Measurements from ENCODE around the gene VKORC1. TPM values are rescaled to one million over a fixed set of nuclear protein-coding genes. Genes with fewer than 3 reads are reported as not detected.

Gene VKORC1
- total RNA-seq, 1 donor, result 147 TPM

DNA sequence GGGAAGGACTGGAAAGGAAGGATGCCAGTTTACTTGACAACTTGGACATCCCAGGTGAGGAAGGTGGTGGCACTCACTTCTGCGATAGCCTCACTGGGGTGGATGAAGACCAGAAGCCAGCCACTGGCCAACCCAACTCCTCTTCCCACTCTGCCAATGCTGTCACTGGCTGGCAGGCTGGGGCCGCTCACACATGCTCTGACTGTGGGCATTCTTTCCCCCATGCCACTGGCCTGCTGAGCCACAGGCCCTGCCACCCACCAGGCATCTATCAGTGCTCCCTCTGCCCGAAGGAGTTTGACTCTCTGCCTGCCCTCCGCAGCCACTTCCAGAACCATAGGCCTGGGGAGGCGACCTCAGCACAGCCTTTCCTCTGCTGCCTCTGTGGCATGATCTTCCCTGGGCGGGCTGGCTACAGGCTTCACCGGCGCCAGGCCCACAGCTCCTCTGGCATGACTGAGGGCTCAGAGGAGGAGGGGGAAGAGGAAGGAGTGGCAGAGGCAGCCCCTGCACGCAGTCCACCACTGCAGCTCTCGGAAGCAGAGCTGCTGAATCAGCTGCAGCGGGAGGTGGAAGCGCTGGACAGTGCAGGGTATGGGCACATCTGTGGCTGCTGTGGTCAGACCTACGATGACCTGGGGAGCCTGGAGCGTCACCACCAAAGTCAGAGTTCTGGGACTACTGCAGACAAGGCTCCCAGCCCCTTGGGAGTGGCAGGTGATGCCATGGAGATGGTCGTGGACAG is 15.8 kb downstream of the VKORC1 start:
- Histone ChIP-seq H3K36me3 (ENCODE audit: insufficient read depth, low read length) (peaks cover 42% of the 10 kb centered on the region), H3K9me3 (ENCODE audit: low read depth, low read length) (no peaks in the 10 kb centered on the region), H3K4me3 (ENCODE audit: insufficient read depth, low read length) (no peak overlapping the region), H4K20me1 (ENCODE audit: insufficient read depth, low read length) (peaks cover 5% of the 10 kb centered on the region), H3K79me2 (ENCODE audit: insufficient read depth, low read length) (peaks cover 81% of the 10 kb centered on the region), H3K4me1 (ENCODE audit: insufficient read depth, low read length) (peaks cover 8% of the 10 kb centered on the region), H3K27me3 (ENCODE audit: insufficient read depth, low read length) (no peaks in the 10 kb centered on the region), H3K27ac (ENCODE audit: low read depth, low read length) (no peak overlapping the region), H2AFZ (ENCODE audit: low read length) (no peak overlapping the region), H3K4me2 (ENCODE audit: insufficient read depth, low read length) (no peak overlapping the region)
- no peak for TF ChIP-seq CTCF (IDR thresholded peaks at IDR 0.05; ENCODE audit: extremely low read depth, low read depth, low read length)
- DNase-seq (ENCODE audit: insufficient read length, low spot score, missing footprints), result peak; percentile 71

DNA sequence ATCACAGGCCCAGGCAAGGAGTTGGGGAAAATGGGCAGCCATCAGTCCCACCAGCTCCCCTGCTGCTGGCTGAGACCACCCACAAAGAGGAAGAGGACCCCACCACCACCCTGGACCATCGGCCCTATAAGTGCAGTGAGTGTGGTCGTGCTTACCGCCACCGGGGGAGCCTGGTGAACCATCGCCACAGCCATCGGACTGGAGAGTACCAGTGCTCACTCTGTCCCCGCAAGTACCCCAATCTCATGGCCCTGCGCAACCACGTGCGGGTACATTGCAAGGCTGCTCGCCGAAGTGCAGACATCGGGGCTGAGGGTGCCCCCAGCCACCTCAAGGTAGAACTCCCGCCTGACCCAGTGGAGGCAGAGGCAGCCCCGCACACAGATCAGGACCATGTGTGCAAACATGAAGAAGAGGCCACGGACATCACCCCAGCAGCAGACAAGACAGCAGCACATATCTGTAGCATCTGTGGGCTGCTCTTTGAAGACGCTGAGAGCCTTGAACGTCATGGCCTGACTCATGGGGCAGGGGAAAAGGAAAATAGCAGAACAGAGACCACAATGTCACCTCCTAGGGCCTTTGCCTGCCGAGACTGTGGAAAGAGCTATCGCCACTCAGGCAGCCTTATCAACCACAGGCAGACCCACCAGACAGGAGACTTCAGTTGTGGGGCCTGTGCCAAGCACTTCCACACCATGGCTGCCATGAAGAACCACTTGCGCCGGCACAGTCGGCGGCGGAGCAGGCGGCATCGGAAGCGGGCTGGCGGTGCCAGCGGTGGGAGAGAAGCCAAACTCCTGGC is 16.8 kb downstream of the VKORC1 start:
- no peaks in the 10 kb centered on the region for H3K9me3 ChIP-seq (ENCODE audit: low read depth, low read length)
- H4K20me1 ChIP-seq (ENCODE audit: insufficient read depth, low read length), result peaks cover 5% of the 10 kb centered on the region
- H3K4me3 ChIP-seq (ENCODE audit: insufficient read depth, low read length), result no peak overlapping the region
- H3K4me1 ChIP-seq (ENCODE audit: insufficient read depth, low read length), result peaks cover 8% of the 10 kb centered on the region
- peaks cover 41% of the 10 kb centered on the region for H3K36me3 ChIP-seq (ENCODE audit: insufficient read depth, low read length)
- H3K27ac ChIP-seq (ENCODE audit: low read depth, low read length), result no peak overlapping the region
- DNase-seq (ENCODE audit: insufficient read length, low spot score, missing footprints), result peak; percentile 83
- H3K4me2 ChIP-seq (ENCODE audit: insufficient read depth, low read length), result no peak overlapping the region
- no peak overlapping the region for H2AFZ ChIP-seq (ENCODE audit: low read length)
- no peaks in the 10 kb centered on the region for H3K27me3 ChIP-seq (ENCODE audit: insufficient read depth, low read length)
- TF ChIP-seq CTCF (IDR thresholded peaks at IDR 0.05; ENCODE audit: extremely low read depth, low read depth, low read length), result no peak
- H3K79me2 ChIP-seq (ENCODE audit: insufficient read depth, low read length), result peaks cover 80% of the 10 kb centered on the region

DNA sequence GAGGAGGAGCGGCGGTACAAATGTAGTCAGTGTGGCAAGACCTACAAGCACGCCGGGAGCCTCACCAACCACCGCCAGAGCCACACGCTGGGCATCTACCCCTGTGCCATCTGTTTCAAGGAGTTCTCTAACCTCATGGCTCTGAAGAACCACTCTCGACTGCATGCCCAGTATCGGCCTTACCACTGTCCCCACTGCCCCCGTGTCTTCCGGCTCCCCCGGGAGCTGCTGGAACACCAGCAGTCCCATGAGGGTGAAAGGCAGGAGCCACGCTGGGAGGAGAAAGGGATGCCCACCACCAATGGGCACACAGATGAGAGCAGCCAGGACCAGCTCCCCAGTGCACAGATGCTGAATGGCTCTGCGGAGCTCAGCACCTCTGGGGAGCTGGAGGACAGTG is 17.6 kb downstream of the VKORC1 start:
- no peak overlapping the region for H3K4me3 ChIP-seq (ENCODE audit: insufficient read depth, low read length)
- no peak overlapping the region for H2AFZ ChIP-seq (ENCODE audit: low read length)
- DNase-seq (ENCODE audit: insufficient read length, low spot score, missing footprints), result peak; percentile 52
- H4K20me1 ChIP-seq (ENCODE audit: insufficient read depth, low read length), result peaks cover 5% of the 10 kb centered on the region
- no peak for TF ChIP-seq CTCF (IDR thresholded peaks at IDR 0.05; ENCODE audit: extremely low read depth, low read depth, low read length)
- H3K79me2 ChIP-seq (ENCODE audit: insufficient read depth, low read length), result peaks cover 82% of the 10 kb centered on the region
- H3K27me3 ChIP-seq (ENCODE audit: insufficient read depth, low read length), result no peaks in the 10 kb centered on the region
- H3K9me3 ChIP-seq (ENCODE audit: low read depth, low read length), result no peaks in the 10 kb centered on the region
- H3K4me2 ChIP-seq (ENCODE audit: insufficient read depth, low read length), result no peak overlapping the region
- peaks cover 14% of the 10 kb centered on the region for H3K4me1 ChIP-seq (ENCODE audit: insufficient read depth, low read length)
- peaks cover 41% of the 10 kb centered on the region for H3K36me3 ChIP-seq (ENCODE audit: insufficient read depth, low read length)
- no peak overlapping the region for H3K27ac ChIP-seq (ENCODE audit: low read depth, low read length)

GRCh38 chr16:31076319-31076718 is 18.3 kb downstream of the VKORC1 start:
- peaks cover 41% of the 10 kb centered on the region for H3K36me3 ChIP-seq (ENCODE audit: insufficient read depth, low read length)
- peaks cover 5% of the 10 kb centered on the region for H4K20me1 ChIP-seq (ENCODE audit: insufficient read depth, low read length)
- H2AFZ ChIP-seq (ENCODE audit: low read length), result no peak overlapping the region
- no peak overlapping the region for H3K4me2 ChIP-seq (ENCODE audit: insufficient read depth, low read length)
- H3K27ac ChIP-seq (ENCODE audit: low read depth, low read length), result no peak overlapping the region
- no peaks in the 10 kb centered on the region for H3K9me3 ChIP-seq (ENCODE audit: low read depth, low read length)
- H3K27me3 ChIP-seq (ENCODE audit: insufficient read depth, low read length), result no peaks in the 10 kb centered on the region
- peaks cover 21% of the 10 kb centered on the region for H3K4me1 ChIP-seq (ENCODE audit: insufficient read depth, low read length)
- TF ChIP-seq CTCF (IDR thresholded peaks at IDR 0.05; ENCODE audit: extremely low read depth, low read depth, low read length), result no peak
- no peak for DNase-seq (ENCODE audit: insufficient read length, low spot score, missing footprints)
- H3K79me2 ChIP-seq (ENCODE audit: insufficient read depth, low read length), result peaks cover 85% of the 10 kb centered on the region
- H3K4me3 ChIP-seq (ENCODE audit: insufficient read depth, low read length), result no peak overlapping the region
